Endometrium (tissue), 2 donors: Measurements from ENCODE around the gene TFDP2.
A peak's percentile ranks its signal among the peaks of the same experiment; 100 is the strongest.
"Not testable (repeated sequence)": the region's sequence is repeated elsewhere in the genome, so short reads cannot be mapped to it uniquely, and the experiment has no call there.

Experiments used
- FAIRE-seq: peaks from 2 replicates; lab custom pipeline; 2012; peaks lifted over from hg19 to GRCh38; lab: Jason Lieb, UNC
- donor health status: control.
- donor health status: control.

TFDP2 gene

DNA sequence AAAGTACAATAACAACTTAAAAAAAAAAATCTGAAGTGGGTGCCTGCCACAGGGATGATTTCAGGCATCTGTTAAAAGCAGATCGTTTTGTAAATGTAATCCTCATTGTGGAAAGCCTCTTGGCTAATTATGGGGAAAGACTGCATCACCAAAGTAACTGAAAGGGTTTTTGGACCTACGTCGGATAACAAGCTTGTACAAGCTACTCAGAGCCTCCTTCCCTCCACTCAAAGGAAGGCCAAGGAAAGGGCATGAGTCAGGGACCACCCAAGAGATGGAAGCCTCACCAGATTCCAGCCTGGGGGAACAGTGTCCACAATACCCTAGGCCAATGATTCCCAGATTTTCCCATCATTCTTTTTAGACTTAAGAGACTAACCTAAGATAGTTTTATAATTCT, 188.6 kb downstream of the TFDP2 start:
- no peak for FAIRE-seq

DNA sequence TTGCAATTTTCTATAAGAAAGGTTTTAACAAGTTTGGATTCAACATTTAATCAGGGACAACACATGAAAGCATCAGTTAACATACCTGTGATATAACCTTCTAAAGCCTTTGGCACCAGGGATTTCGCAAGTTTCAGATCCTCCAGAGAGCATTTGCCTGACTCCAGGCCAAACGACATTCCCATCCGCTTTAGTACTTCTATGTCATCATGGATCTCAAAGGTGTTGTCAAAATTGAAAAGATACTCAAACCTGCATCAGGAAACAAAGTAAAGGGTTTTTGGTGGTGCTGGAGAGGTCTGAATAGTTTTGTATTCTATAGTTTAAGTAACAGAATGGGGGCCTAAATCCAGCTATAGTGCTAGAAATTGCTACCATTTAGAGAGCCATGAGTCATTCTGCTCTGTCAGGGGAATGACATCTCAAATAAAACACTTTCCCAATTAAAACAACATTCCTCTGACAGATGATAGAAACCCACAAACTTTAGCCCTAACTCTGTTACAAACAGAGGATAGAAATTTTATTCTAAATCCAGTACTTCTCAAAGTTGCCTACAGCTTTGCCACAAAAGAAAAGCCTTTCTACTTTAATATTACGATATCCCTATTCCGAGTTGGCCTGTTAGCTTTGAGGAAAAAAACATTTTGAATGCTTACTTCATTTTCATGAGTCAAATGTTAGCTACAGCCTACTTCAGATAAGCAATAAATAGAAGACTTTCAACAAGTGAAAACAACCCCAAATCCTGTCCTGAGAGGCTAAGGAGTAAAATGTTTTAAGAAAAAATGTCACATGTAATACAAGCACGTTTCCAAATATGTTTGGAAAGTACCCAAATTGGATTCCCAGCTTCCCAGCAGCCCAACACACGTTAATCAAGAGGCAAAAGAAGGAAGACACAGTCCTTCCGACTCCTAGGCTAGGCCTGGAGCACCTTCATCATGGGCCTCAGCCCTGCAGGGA, 189.5 kb downstream of the TFDP2 start:
- peak; percentile 35 for FAIRE-seq

DNA sequence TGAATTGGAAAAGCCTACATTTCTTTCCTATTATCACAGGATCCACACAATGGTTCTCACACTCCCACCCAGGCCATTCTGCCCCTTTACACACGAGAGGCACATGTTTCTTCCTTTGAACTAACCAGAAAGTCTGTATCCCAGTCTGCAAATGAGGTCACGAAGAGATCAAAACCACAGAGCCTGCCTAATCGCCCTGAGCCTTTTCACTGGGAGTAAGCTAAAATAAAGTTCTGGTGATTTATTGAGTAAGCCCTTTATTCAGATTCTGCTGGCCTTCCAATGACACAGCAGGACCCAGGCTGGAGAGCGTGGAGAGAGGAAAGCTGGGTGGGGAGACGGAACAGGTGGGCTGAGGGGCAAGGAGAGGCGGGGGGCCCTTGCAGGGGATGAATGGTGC, 194.2 kb downstream of the TFDP2 start:
- peak; percentile 85 for FAIRE-seq

DNA sequence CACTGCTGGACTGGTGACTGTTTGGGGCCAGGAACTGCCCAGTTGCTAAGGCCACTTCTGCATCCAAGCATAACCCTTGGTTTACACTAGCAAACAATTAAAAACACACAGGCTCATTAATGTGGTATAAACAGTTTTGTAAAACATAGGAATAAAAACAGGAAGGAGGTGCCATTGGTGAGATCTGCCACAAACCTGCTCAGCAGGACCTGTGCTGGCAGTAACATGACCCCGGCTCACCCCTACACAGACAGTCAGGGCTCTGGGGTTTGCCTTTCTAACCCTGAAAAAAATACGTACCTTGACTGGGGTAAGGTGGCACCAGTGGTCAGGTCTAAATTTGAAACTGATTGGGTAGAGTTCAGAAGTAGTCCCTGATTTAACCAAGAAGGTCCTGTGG, 196.7 kb downstream of the TFDP2 start:
- FAIRE-seq, result no peak

DNA sequence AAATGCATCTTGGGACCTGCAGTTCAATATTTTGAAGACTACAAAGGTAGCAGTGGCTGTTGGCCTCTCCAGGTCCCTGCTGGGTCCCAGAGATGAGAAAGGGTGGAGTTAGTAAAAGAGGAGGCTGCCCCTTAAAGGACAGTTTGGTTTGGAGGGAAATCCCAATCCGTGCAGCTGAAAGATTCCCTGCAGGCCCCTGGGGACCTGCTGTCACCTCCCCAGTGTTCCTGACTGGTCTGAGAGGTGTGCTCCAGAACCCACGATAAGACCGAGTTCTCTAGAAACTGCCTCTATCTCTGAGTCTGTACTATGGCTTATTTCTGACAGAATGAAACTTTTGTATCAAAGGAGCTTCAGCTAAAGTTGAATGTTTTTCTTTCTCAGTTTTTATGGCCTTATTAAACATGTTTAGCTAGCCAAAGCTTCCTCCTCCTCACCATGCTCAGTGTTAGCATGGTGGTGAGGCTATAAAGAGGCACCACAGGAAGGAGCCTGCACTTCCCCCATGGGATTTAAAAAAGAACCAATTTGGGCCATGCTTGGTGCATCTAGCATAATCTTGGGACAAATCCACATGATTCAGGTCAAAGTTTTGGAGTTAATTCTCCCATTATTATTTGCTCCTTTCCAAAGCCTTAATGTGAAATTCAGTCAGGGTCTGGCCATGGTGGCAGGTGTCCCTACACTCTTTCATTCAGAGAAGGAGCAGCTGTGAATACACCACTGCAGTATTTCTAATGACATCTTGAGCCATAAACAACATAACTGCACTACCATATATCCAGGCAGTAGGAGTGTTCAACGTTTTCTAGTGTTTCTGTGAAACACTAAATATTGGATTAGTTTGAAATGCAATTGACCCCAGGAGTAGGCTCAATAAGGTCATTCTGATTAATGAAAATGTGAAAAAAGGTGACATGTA, 198.5 kb downstream of the TFDP2 start:
- no peak for FAIRE-seq

DNA sequence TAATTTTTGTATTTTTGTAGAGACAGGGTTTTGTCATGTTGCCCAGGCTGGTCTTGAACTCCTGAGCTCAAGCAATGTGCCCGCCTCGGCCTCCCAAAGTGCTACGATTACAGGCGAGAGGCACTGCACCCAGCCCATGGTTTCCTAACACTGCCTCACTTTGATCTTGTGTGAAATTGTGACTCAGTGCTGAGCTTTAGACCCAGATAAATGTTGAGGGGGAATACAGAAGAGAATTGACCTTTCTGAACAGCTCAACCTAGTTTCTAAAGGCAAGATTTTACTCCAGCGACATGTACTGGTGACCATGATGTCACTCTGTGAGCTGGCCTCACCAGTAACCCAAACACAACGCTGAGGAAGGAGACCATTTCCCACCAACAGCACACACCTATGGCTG, 199.4 kb downstream of the TFDP2 start:
- FAIRE-seq, result no peak

DNA sequence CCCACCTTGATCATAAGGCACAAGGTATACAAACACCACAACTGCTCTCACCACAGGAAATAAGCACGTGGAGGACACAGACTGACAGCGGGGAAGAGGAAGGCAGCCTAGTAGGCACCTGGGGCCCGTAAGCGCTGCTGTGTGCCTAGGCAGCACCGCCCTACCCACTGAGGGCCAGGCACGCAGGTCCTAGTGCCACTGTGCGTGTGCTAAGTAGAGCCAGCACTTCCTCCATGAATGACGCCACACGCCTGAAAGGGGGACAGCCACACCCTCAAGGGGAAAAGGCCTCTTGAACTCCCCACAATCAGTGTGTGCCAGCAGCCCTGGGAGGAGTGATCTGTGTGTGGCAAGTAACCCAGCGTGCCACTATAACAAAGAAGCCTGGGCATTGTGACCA, 199.9 kb downstream of the TFDP2 start:
- FAIRE-seq, result no peak

DNA sequence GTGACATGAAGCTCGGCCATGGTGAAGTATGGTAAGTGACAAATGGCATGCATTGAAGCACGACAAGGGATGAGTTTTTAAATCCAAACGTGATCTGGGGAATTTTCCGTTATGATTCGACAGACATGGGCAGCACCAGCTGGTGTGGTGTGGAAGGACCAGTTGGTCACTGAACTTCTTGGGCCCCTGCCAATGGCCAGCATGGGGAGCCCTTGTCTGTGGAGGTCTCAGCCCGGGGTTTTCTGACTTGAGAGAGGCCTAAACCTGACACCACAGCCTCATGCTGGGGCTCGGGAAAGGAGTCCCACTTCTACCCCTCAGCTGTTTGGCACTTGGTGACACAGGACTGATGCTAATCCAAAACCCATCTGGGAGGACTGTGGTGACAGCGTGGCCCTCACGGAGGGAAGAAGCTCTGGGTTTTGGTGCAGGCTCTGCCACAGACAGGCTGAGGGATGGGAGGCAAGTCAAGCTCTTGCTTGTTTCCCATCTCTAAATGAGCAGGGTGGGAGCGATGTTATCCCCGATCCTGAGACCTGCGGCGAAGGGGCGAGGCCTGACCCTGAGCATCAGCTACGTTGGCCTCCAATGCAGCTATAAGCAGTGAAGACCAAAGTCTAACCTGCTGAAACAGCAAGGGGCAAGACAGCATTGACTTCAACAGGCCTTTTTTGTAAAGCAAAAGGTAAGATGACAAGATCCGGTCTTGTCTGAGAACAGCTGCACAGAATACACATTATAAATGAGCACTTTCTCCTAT, 203.4 kb downstream of the TFDP2 start:
- no peak for FAIRE-seq

DNA sequence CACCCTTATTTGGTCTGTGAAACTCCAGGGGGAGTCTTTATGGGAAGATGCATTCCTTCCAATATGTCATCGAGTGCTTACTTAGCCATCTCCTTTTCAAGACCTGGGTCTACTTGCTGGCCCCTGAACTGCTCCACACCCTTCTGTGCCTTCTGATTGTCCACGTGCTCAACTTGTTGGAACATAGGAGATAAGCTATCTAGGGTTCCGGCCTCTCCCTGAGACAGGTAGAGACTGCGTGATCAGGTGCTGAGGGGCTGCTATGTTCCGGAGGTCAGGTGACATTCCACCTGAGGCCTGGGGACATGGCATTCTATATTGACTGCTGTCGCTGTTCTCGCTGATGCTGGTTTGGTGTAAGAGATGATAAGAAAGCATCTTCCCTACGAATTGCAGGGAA, 207.3 kb downstream of the TFDP2 start:
- no peak for FAIRE-seq

DNA sequence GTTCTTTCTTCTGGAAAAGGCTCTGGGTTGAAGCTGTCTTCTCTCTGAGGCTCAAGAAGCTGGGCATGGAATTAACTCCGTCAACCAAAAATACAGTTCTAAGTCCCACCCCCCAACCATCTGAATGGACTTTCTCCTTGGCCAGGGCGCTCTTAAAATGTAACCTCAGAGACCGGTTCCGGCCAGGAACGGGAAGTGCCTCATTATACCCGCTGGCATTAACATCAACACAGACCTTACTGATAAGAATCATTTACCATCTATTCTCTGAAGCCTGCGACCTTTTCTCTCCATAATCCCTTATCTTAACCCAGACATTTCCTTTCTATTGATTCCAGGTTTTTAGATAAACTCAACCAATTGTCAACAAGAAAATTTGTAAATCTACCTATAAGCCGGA, 208.3 kb downstream of the TFDP2 start:
- no peak for FAIRE-seq

DNA sequence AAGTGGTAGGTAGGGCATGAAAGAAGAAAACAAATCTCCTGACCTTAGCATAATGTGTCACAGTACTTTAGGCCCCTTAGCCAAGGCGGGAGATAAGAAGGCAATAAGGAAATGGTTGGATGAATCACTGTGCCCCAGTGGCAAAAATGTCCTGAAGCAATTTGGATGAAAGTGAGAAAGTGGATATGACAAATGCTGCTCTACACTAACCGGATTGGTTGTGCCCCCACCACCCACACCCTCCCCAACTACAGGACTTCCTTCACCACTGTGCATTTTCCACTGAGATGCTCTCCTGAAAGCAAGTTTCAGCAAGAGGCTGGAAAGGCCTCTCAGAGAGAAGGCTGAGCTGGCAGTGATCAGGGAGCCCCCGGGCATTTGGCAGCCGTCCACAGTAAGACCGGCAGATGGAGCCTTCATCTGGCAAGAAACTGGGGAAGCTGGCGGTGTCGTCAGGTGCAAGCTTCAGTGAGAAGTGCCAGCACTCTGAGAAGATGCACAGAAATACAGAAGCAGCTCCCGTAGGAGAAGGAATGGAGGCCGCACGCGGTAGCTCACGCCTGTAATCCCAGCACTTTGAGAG, 209.1 kb downstream of the TFDP2 start:
- no peak for FAIRE-seq

DNA sequence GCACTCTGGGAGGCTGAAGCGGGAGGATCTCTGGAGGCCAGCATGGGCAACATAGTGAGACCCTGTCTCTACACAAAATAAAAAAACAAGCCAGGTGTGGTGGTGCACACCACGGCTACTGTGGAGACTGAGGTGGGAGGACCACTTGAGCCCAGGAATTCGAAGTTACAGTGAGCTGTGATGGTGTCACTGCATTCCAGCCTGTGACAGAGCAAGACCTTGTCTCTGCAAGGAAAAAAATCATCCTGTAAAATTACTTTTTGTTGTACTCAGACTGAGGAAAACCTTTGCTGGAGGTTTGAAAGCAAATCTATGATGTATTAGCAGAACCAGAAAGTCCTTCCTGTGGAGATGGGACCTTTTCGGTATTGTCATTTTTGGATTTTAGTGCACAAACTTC, 209.6 kb downstream of the TFDP2 start:
- no peak for FAIRE-seq

DNA sequence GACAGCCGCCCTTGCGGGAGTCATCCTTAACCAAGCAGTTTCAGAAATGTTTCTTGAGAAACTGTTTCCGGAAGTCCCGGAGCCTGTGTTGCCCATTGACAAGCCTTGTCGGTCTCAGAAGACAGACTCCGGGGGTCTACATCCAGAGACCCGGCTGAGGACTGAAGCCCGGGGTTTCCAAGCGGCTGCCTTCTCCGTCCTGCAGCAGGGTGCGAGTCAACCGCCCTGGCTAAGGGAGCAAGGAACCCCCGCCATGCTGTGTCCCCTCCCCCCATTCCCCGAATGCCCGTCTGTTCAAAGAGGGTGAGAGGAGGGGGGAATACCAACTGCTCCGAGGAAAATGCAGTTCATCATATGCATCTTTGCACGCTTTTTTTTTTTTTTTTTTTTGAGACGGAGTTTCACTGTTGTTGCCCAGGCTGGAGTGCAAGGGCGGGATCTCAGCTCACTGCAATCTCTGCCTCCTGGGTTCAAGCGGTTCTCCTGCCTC, 211.3 kb downstream of the TFDP2 start:
- no peak for FAIRE-seq

DNA sequence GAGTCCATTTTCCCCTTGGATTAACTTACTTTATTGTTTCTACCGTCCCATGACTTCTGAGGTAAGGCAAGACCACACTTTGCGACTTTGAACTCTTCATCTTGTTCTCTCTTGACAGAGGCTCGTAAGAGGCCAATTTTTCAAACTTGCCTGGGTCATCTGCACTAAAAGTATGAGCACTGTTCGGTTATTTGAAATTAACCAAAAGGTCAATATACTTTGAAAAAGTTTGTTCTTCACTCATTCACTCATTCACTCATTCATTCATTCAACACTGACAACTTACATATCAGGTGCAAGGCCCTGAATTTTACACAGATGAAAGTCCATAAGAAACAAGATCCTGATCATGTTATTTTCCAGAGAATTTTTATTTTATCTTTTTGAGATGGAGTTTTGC, 215.0 kb downstream of the TFDP2 start:
- no peak for FAIRE-seq

DNA sequence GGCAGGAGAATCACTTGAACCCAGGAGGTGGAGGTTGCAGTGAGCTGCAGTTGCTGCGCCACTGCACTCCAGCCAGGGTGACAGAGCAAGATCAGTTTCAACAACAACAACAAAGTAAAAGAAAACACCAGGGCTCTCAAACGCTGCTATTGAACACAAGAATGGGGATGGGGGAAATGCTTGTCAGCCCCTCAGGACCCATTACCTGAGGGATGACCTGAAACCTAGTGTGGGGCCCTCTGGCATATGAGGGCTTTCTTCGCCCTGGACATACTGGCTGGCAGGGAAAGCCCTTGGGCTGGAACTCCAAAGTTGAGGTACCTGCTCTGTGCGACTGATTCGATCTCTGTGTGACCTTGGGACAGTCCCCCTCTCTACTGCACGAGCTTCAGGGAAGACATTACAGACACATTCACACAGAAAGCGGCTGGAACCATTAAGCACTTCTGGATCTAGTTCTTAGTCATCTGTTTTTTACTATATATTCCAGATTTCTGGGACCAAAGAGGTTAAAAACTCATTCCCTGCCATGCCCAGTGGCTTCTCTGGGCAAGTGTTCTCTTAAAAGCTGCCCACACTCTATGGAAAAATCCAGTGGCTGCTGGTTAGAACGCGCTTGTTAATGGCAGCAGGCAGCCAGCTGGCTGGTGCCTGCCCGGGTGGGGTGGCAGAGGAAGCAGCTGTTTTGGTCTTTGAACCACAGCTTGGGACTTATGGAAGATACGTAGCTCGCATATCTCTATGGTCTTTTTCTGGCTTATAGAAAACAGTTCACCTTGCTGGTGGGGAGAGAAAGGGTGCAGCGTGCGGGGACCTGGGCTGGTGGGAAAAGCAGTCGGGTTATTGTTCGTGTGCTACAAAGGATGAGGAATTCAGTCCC, 215.7 kb downstream of the TFDP2 start:
- FAIRE-seq, result no peak

DNA sequence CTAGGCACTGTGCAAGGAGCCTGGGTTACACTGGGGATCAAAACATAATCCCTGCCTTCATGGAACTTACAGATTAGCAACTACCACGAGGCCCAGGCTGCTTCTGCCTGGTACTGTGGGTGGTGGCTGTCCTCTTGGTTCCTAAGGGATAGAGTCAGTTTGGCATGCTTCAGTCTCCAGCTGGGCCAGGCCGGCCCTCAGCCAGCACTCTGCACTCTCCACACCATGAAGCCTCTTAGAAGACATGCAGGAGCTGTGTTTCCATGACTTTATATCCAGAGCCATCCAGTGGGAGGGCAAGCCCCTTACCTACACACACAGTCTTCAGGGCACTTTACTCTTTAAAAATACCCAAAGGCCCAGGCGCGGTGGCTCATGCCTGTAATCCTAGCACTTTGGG, 218.5 kb downstream of the TFDP2 start:
- FAIRE-seq, result no peak

DNA sequence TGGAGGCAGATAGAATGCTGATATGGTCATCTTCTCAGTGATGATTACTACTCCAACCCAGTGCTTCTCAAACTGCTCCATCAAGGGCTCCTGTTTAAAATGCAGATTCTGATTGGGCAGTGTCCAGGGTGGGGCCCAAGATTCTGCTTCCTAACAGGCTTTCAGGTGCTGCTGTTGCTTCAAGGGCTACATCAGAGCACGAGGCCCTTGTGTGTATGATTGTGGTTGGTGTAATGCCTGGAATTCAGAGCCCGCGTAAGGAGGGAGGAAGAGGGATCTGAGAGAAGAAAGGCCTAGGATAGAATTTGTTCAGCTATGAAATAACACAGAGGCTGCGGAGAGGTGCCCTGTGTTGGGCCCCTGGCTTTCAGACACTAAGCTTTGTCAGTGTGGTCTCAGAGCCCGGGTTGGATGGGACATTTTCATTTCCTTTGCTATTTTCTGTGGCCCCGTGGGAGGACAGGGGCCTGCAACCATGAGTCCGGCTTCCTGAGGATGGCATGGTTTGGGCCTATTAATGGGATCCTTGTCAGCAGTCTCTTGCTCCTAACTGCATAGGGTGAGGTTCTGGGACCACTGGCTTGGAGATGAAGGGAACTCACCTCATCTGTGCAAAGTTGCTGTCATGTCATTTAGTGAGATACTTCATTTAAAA, 219.9 kb downstream of the TFDP2 start:
- FAIRE-seq, result no peak

DNA sequence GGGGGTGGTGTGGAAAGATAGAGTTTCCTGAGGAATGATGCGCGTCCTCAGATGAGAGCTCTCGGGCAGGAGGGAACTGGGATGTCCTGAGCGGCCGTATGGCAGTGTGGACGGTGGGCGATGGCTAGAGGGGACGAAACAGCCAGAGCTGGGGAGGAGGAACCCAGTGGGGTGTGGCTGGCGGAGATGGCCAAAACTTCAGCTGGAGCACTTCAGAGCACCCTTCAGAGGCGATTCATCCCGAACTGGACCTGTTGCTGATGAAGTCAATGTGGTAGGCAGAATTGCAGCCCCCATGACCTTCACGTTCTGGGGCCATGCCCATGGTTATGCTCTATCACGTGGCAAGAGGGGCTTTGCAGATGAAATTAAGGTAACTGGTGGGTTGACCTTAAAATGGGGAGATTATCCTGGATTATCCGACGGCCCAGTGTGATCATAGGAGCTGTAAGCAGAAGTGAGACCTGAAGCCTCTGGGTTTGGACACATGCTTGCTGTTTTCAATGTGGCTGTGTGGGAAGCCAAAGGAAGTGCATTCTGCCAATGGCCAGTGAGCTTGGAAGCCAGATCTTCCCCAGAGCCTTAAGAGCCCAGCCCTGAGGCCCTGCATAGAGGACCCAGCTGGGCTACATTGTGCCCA, 220.6 kb downstream of the TFDP2 start:
- no peak for FAIRE-seq

DNA sequence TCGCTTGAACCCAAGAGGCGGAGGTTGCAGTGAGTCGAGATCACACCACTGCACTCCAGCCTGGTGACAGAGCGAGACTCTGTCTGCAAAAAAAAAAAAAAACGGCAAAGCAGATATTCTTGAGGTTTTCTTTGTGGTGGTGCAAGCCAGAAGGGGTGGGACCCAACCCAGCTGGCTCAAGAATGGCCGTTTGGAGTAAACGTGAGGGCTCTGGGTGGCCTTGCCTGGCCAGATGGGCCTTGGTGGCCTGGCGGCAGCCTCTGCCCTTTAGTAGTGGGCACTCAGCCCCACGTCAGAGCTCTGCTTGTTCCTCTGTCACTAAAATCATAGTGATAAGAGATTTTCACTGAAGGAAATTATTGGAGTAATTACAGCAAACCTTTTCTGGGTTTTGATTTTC, 222.4 kb downstream of the TFDP2 start:
- no peak for FAIRE-seq

DNA sequence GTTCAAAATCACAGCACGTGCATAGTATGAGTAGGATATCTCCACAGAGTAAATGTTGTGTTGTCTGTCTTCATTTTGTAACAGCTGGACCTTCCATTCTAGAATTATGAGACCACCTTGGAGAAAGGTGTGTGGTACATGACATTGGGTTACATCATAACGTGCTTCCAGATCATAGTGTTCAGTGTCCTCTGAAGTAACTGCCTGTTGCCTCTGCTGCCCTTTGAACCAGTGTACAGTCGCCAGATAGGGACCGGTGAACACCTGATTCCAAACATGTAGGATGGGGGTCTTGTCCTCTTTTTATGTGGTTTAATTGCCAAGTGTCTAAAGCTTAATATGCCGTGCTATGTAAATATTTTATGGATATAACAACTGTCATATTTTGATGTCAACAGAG, 223.7 kb downstream of the TFDP2 start:
- FAIRE-seq, result not testable (repeated sequence)
